B cell (primary cell): ENCODE measurements around the gene SLC25A26. TPM values are rescaled to one million over a fixed set of nuclear protein-coding genes. Genes with fewer than 3 reads are reported as not detected.

Experiments used
- ATAC-seq: fragments of 200-7000 bp; cut with Tn5 transposase; one replicate; pipeline ENCODE4 v1.10.0; 2021; ENCODE audit warnings: low read depth, mild to moderate bottlenecking, moderate number of reproducible peaks, moderate library complexity
- CTCF ChIA-PET: fragments of 350-600 bp; sonication (Branson Sonifier 250); formaldehyde crosslinking; loops from one replicate; lab custom pipeline; 2021; ENCODE audit warnings: antibody characterized with exemption, inconsistent platforms; lab: Charles Lee
- POLR2A ChIA-PET: fragments of 350-600 bp; sonication (Branson Sonifier 250); formaldehyde crosslinking; loops from one replicate; lab custom pipeline; 2021; ENCODE audit warnings: antibody characterized with exemption; lab: Charles Lee
- DNase-seq: peaks from one replicate; pipeline ENCODE4 v3.0.0; 2013
- H2AFZ ChIP-seq: 2 replicates; pipeline ENCODE4 v1.6.1; 2012; ENCODE audit warnings: mild to moderate bottlenecking, low read depth, low read length; ENCODE audit not compliant: insufficient read depth, poor library complexity, severe bottlenecking
- H3K27ac ChIP-seq, 2 donors: 1 replicate in 1 of 2; 2 replicates in 1 of 2; pipeline ENCODE4 v1.5.1; 2012 to 2013; ENCODE audit warnings: low read length in 2 of 2, mild to moderate bottlenecking in 2 of 2, moderate library complexity in 1 of 2
- H3K27me3 ChIP-seq, 4 experiments: fragments of 200-600 bp in 1 of 4; sonication (generic) in 1 of 4; replicated peaks in 1 of 4; 1 replicate in 2 of 4; 2 replicates in 2 of 4; pipeline versions ENCODE4 v1.6.1 to v1.7.0; 2013 to 2016; ENCODE audit warnings: low read length in 3 of 4, mild to moderate bottlenecking in 2 of 4, mixed read lengths in 1 of 4, moderate library complexity in 1 of 4; ENCODE audit not compliant: insufficient read depth in 4 of 4, control insufficient read depth in 3 of 4; ENCODE audit errors: control extremely low read depth in 1 of 4
- H3K36me3 ChIP-seq, 2 experiments: replicated peaks in 1 of 2; 1 replicate in 1 of 2; 2 replicates in 1 of 2; pipeline versions ENCODE4 v1.6.1 to v1.7.1; 2013; ENCODE audit warnings: low read length in 1 of 2; ENCODE audit not compliant: insufficient read depth in 2 of 2, control insufficient read depth in 1 of 2; ENCODE audit errors: control extremely low read depth in 1 of 2, extremely low read depth in 1 of 2
- H3K4me1 ChIP-seq, 2 donors: fragments of 200-600 bp in 1 of 2; sonication (generic) in 1 of 2; 1 replicate in 1 of 2; 2 replicates in 1 of 2; pipeline versions ENCODE4 v1.5.1 to v1.6.1; 2013 to 2017; ENCODE audit warnings: low read length in 2 of 2; ENCODE audit not compliant: control insufficient read depth in 2 of 2, insufficient read depth in 2 of 2
- H3K4me2 ChIP-seq: replicated peaks from 2 replicates; pipeline ENCODE3; 2012; ENCODE audit warnings: mild to moderate bottlenecking, low read depth, low read length; ENCODE audit not compliant: poor library complexity, severe bottlenecking
- H3K4me3 ChIP-seq, 5 experiments: fragments of 200-600 bp in 1 of 5; sonication (generic) in 1 of 5; 1 replicate in 3 of 5; 2 replicates in 2 of 5; pipeline versions ENCODE4 v1.5.1 to v1.7.0; 2011 to 2016; ENCODE audit warnings: low read length in 4 of 5, mild to moderate bottlenecking in 4 of 5, low read depth in 2 of 5, control low read depth in 1 of 5, moderate library complexity in 1 of 5; ENCODE audit not compliant: insufficient read depth in 1 of 5; ENCODE audit errors: control extremely low read depth in 1 of 5, extremely low read depth in 1 of 5
- H3K79me2 ChIP-seq: fragments of 200-600 bp; sonication (generic); one replicate; pipeline ENCODE4 v1.6.0; 2016; ENCODE audit warnings: low read length; ENCODE audit not compliant: control insufficient read depth, insufficient read depth
- H3K9ac ChIP-seq: fragments of 200-600 bp; sonication (generic); 2 replicates; pipeline ENCODE4 v1.6.1; 2017; ENCODE audit warnings: mild to moderate bottlenecking, low read length, moderate library complexity
- H3K9me3 ChIP-seq, 3 donors: one replicate each; pipeline versions ENCODE4 v1.6.1 to v1.7.1; 2013; ENCODE audit warnings: low read length in 2 of 3; ENCODE audit not compliant: control insufficient read depth in 2 of 3, insufficient read depth in 1 of 3; ENCODE audit errors: control extremely low read depth in 1 of 3
- H4K20me1 ChIP-seq: 2 replicates; pipeline ENCODE4 v1.6.0; 2012; ENCODE audit warnings: mild to moderate bottlenecking, low read length; ENCODE audit not compliant: insufficient read depth, control insufficient read depth, poor library complexity, severe bottlenecking
- H3K27ac Mint-ChIP-seq: one replicate; pipeline ENCODE4 v1.8.0; 2021; ENCODE audit warnings: mixed read lengths
- H3K27me3 Mint-ChIP-seq: one replicate; pipeline ENCODE4 v1.8.0; 2021; ENCODE audit warnings: mixed read lengths
- H3K4me1 Mint-ChIP-seq: one replicate; pipeline ENCODE4 v1.8.0; 2021; ENCODE audit warnings: mixed read lengths
- H3K4me3 Mint-ChIP-seq: one replicate; pipeline ENCODE4 v1.8.0; 2021; ENCODE audit warnings: mixed read lengths
- H3K9me3 Mint-ChIP-seq: one replicate; pipeline ENCODE4 v1.8.0; 2022; ENCODE audit warnings: mixed read lengths; ENCODE audit not compliant: insufficient read depth
- EZH2 ChIP-seq: IDR thresholded peaks from 2 replicates; pipeline ENCODE4 v1.6.1; 2012; ENCODE audit warnings: borderline replicate concordance, low read depth, mild to moderate bottlenecking, moderate library complexity, low read length; ENCODE audit not compliant: insufficient read depth, poor library complexity, severe bottlenecking
- WGBS: methylation state at CpG from one replicate; pipeline ENCODE4 v1.1.5; 2013; ENCODE audit warnings: missing lambda C conversion rate; ENCODE audit not compliant: insufficient coverage; 5-methylcytosine and 5-hydroxymethylcytosine counted together
- intact Hi-C: fragments of 100-400 bp; cut with micrococcal nuclease; formaldehyde crosslinking; loops from one replicate; pipeline ENCODE4 v1.10.0; 2022
- polyA plus RNA-seq: library from polyadenylated mRNA; depleted of rRNA; stranded (reverse); fragments of >200 nt; gene quantifications from 2 replicates; pipeline ENCODE4 v1.2.3, GENCODE V29; 2012
- total RNA-seq, 2 donors: library from RNA; stranded (reverse); fragments of 120-200 nt in 1 of 2; gene quantifications; 1 replicate in 1 of 2; 2 replicates in 1 of 2; pipeline versions ENCODE4 v1.2.3 to v1.2.4, GENCODE V29; 2013 to 2022
- TF ChIP-seq, protein P1 (sequence below): fragments of 200-600 bp; IDR thresholded peaks from one replicate; pipeline ENCODE4 v1.8.0; 2022; ENCODE audit warnings: antibody characterized with exemption, mild to moderate bottlenecking

The SLC25A26 gene
- total and polyA plus RNA-seq, 2 donors (not counting 1 experiment from before 2014, with no cell fraction given), result 22.3 to 23.8 TPM

DNA sequence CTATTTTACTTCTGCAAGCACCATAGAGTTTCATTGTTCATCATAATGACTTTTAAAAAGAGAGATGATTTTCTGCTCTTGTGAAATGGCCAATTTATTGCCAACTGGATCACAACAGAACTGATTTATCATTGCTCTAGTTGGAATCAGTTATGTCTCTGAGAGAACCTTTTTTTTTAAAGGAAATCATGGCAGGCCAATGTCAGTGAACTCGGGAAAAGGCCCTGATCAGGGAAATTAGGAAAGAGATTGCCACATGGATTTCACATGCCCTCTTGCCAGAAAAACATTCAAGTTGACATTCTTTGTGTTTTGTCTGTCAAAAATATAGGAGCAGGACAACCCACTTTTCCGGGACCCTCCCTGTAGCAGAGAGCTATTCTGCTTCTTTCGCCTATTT, 12.6 kb upstream of the SLC25A26 start:
- H3K27ac ChIP-seq, result no peak overlapping the region
- WGBS, result 90% methylated on average over 1 of the region's 3 CpGs
- no peak overlapping the region for H2AFZ ChIP-seq
- no peak overlapping the region for H3K4me2 ChIP-seq
- DNase-seq (no peak), ATAC-seq (no peak)
- H4K20me1 ChIP-seq, result no peaks in the 10 kb centered on the region
- peaks cover 17% of the 10 kb centered on the region for H3K27me3 Mint-ChIP-seq
- ChIA-PET CTCF (no interaction called here), POLR2A (no interaction called here)
- TF ChIP-seq, protein P1, sequence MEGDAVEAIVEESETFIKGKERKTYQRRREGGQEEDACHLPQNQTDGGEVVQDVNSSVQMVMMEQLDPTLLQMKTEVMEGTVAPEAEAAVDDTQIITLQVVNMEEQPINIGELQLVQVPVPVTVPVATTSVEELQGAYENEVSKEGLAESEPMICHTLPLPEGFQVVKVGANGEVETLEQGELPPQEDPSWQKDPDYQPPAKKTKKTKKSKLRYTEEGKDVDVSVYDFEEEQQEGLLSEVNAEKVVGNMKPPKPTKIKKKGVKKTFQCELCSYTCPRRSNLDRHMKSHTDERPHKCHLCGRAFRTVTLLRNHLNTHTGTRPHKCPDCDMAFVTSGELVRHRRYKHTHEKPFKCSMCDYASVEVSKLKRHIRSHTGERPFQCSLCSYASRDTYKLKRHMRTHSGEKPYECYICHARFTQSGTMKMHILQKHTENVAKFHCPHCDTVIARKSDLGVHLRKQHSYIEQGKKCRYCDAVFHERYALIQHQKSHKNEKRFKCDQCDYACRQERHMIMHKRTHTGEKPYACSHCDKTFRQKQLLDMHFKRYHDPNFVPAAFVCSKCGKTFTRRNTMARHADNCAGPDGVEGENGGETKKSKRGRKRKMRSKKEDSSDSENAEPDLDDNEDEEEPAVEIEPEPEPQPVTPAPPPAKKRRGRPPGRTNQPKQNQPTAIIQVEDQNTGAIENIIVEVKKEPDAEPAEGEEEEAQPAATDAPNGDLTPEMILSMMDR, result no peak
- no peak for TF ChIP-seq EZH2
- H3K4me3 Mint-ChIP-seq, result no peak overlapping the region
- intact Hi-C loops, result no loop called here
- H3K9me3 ChIP-seq, result no peaks in the 10 kb centered on the region
- no peaks in the 10 kb centered on the region for H3K4me1 Mint-ChIP-seq
- peaks cover 0 to 4% (median 0%) of the 10 kb centered on the region in 4 experiments for H3K27me3 ChIP-seq
- no peaks in the 10 kb centered on the region for H3K36me3 ChIP-seq
- H3K4me3 ChIP-seq, result no peak overlapping the region
- H3K4me1 ChIP-seq, result no peaks in the 10 kb centered on the region
- H3K9ac ChIP-seq, result no peak overlapping the region
- H3K79me2 ChIP-seq, result no peaks in the 10 kb centered on the region
- H3K9me3 Mint-ChIP-seq, result no peaks in the 10 kb centered on the region
- H3K27ac Mint-ChIP-seq, result no peak overlapping the region

DNA sequence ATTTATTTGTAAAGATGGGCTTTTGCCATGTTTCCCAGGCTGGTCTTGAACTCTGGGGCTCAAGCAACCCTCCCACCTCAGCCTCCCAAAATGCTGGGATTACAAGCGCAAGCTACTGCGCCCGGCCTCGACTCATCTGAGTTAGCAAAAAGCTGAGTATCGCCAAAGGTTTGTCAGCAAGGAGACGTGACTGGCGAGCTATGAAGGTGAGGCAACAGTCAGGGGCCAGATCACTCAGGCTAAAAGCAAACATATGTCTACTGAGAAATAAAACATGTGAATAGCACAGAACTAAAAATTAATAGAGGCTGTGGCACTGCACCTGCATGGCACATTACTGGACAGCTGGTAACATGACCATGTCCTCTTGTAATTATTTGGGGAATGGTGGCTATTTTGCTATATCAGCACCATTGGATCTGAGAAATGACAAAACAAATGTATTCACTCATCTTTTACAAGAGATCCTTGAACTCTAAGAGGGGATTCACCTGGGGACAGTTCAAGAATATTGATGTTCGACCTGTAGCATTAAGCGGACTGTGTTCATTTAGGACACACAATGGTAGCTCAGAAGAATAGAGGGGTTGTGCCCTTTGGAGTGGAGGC, 10.0 kb upstream of the SLC25A26 start:
- Histone ChIP-seq H3K36me3 (no peaks in the 10 kb centered on the region), H3K4me1 (no peaks in the 10 kb centered on the region), H3K9me3 (no peaks in the 10 kb centered on the region), H3K9ac (no peak overlapping the region), H3K4me2 (no peak overlapping the region), H3K4me3 (no peak overlapping the region), H3K27me3 (no peaks in the 10 kb centered on the region), H2AFZ (no peak overlapping the region), H4K20me1 (no peaks in the 10 kb centered on the region), H3K27ac (no peak overlapping the region), H3K79me2 (no peaks in the 10 kb centered on the region)
- POLR2A ChIA-PET, result no interaction called here
- WGBS, result 91% methylated on average over 7 of the region's 9 CpGs
- H3K27ac Mint-ChIP-seq, result no peak overlapping the region
- H3K27me3 Mint-ChIP-seq, result peaks cover 2% of the 10 kb centered on the region
- no peaks in the 10 kb centered on the region for H3K4me1 Mint-ChIP-seq
- DNase-seq, result no peak
- ATAC-seq, result no peak
- H3K9me3 Mint-ChIP-seq, result no peaks in the 10 kb centered on the region
- CTCF ChIA-PET, result no interaction called here
- no peak for TF ChIP-seq EZH2
- TF ChIP-seq, protein P1, result no peak
- H3K4me3 Mint-ChIP-seq, result no peak overlapping the region
- intact Hi-C loops, result no loop called here
